ENCODE results near the gene PDCD10.

PDCD10 gene

DNA sequence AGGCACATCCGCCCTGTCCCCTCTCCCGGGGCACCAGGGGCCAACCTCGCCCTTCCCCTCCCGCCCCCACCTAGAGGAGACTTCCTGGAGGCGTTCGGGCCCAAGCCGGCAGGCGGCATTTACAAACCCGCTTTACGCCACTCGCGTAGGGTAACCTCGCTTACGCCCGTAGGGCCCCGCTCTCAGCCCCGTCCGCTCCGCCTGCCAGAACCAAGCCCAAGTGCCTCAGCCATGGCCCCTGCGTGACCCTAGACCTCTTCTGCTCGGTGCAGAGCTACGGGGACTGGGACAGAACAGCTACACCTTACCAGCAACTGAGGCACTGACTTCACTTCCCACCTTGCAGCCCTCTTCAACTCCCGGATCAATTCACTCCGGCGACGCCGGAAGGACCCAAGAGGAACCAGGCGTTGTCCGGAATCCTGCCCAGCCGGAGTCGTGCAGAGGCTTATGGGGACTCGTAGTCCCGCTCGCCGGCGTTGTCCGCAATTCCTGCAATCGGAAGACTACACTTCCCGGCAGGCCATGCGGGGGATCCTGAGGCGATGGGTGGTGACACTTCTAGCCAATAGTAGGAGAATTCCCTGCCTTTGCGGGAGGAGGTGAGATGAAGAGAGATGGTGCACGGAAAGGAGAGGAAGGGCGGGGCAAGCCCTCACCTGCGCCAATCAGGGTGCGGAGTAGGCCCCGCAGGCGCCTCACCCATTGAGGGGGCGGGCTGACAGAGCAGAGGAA is at the start of gene PDCD10:
PDCD10 (minus strand) TSS at position 395 of the 735 bp plus-strand sequence. CDS start 14,735 bp downstream, outside the sequence.
- H3K27ac ChIP-seq: peak within 1 kb of the TSS; percentile 84
- TF ChIP-seq, protein P1, sequence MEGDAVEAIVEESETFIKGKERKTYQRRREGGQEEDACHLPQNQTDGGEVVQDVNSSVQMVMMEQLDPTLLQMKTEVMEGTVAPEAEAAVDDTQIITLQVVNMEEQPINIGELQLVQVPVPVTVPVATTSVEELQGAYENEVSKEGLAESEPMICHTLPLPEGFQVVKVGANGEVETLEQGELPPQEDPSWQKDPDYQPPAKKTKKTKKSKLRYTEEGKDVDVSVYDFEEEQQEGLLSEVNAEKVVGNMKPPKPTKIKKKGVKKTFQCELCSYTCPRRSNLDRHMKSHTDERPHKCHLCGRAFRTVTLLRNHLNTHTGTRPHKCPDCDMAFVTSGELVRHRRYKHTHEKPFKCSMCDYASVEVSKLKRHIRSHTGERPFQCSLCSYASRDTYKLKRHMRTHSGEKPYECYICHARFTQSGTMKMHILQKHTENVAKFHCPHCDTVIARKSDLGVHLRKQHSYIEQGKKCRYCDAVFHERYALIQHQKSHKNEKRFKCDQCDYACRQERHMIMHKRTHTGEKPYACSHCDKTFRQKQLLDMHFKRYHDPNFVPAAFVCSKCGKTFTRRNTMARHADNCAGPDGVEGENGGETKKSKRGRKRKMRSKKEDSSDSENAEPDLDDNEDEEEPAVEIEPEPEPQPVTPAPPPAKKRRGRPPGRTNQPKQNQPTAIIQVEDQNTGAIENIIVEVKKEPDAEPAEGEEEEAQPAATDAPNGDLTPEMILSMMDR (conservative IDR thresholded peaks at IDR 0.05): no peak

DNA sequence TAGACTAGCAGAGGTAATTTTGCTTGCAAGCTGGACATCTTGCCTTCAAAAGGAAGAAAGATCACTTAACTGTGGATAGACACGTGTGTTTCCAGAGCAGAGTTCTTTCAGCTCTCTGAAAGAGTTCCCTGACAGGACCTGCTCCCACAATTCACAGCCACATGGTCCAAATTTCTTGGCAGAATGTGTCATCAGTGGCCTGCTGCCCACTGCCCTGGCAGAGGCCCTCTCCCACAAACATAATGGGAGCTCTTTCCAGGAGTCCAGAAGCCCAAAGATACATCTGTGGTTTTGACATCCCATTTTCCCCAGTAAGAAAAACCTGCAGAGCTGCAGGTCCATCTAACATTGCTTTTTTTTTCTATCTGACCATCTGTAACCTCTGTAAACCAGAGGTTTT is 49.1 kb upstream of the PDCD10 start:
- H3K27ac ChIP-seq: no peak overlapping the region
- TF ChIP-seq, protein P1 (conservative IDR thresholded peaks at IDR 0.05): no peak

DNA sequence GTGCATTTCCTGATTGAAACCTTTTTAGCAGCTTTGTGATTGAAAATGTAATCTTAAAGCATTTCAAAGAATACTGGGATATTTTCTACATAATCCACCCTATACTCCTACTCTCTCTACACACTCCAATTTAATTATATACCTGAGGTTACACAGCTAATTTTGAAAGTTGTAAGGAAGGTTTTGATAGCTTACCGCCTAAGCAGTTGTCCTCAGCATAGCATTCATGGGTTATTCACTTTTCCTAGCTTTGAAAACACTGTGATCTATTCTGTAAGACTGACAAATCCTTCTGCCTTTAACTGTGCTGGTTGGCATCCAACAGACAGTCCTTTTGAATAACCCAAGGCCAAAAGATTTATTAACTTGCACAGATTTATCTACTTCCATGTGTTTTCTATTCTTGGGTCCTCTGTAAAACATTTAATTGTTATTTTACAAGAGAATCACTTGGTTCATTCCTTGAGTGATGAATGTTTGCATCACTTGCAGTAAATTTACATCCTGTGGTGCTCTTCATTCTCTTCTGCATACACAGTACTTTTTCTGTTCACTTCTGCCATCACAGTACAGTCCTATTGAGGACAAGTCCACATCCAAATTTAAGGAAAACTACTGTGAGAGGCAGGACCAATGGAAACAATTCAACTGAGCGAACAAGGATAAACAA is 45.7 kb upstream of the PDCD10 start:
- no peak overlapping the region for H3K27ac ChIP-seq

DNA sequence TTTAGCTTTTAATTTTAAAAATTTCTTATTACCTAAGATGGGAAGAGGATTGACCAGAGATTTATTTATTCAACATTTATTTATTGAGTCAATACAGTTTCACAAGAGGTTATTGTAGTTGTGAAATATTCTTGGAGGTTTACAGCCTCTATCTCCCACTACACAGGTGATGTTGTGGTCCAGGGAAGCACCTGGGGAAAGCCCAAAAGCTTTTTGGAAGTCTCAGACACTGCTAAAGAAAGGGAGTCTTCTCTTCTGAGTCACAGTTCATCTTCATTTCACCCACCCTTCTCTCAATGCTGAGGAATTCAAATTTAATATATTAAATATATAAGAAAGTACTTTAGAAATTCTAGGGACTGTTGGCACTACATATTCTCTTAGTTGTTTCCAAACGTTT is 42.7 kb upstream of the PDCD10 start:
- TF ChIP-seq, protein P1 (conservative IDR thresholded peaks at IDR 0.05): no peak
- H3K27ac ChIP-seq: no peak overlapping the region

More for the DNA sequence above, 45.7 kb upstream of the PDCD10 start:
- TF ChIP-seq, protein P1 (conservative IDR thresholded peaks at IDR 0.05): no peak

DNA sequence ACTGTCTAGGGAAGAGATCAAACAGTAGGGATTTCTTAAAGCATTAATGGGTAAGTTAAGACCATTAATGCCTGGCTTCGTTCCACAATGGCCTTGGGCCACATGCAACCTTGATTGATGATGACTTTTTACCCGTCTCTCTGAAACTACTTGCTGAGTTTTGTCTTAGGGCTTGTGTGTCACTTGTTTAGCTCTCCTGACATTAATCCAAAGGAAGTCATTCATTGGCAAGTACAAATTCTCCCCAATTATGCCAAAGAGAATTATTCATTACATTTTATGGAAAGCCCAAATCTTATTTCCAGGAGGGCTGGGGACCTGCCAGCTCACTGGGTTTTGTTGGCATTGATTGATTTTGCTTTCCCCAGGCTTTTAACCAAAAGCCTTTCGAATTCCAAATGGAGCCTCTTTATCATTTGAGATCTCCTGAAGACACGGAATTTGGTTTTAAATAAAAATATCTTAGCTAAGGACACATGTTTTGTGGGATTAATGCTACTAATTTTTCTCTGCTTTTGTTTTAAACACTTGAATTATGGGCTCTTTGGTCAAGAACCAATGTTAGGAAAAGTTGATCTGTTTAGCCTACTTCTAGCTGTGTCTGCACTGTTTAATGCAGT is 41.5 kb upstream of the PDCD10 start:
- no peak overlapping the region for H3K27ac ChIP-seq
- TF ChIP-seq, protein P1 (conservative IDR thresholded peaks at IDR 0.05): no peak

DNA sequence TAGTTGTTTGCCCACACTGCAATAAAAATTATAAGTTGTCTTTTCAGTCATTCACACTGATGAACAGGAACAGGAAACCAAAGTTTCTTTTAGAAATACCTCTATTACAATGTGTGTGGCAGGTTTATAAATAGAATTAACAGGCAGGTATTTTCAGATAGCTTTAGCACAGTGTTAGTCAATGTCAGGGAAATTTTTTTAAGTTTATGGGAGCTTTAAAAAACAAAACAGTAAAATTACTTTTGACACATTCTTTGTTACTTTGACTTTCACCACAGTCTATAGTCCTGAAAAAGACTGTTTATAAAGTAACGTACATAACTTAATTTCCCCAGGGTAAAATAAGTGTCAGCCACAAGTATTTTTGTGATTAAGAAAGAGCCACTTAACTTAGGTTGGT is 38.9 kb upstream of the PDCD10 start:
- TF ChIP-seq, protein P1 (conservative IDR thresholded peaks at IDR 0.05): no peak
- H3K27ac ChIP-seq: no peak overlapping the region

DNA sequence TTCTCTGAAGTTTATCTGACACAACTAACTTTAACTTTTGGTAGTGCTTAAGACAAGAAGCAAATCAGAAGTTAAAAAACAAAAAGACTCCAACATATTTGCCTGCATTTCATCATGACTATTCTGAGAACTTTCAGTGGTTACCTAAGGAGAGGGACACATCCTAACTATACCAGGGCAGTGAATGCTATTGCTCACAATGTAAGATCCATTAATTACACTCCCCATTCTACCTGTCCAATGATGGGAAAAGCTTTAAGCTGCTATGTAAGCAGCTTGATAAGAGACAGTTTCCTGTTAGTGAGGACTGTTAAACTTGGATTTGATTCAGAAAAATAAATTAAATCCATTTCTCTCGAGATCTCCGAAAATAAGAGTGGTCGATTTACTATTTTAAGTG is 38.3 kb upstream of the PDCD10 start:
- H3K27ac ChIP-seq: no peak overlapping the region

More for the DNA sequence above, 38.3 kb upstream of the PDCD10 start:
- TF ChIP-seq, protein P1 (conservative IDR thresholded peaks at IDR 0.05): no peak
